GM12878 (cell line): ENCODE measurements around the gene TAB2. TPM values are rescaled to one million over a fixed set of nuclear protein-coding genes. Genes with fewer than 3 reads are reported as not detected.

ENCODE experiments used
- ATF7 ChIP-seq: fragments of 450-650 bp; IDR thresholded peaks from 2 replicates; pipeline ENCODE4 v1.6.1; 2016; ENCODE audit warnings: low read depth, mild to moderate bottlenecking
- FOXM1 ChIP-seq: IDR thresholded peaks from 2 replicates; pipeline ENCODE4 v1.6.1; 2012; ENCODE audit warnings: low read depth, mild to moderate bottlenecking, inconsistent platforms, low read length, moderate library complexity
- MLLT1 ChIP-seq: fragments of 450-650 bp; IDR thresholded peaks from 2 replicates; pipeline ENCODE4 v1.6.1; 2016; ENCODE audit warnings: mild to moderate bottlenecking
- PBX3 ChIP-seq: IDR thresholded peaks from 2 replicates; pipeline ENCODE4 v1.6.1; 2011; ENCODE audit warnings: mild to moderate bottlenecking, low read depth, low read length, moderate library complexity; ENCODE audit not compliant: insufficient replicate concordance
- ZBED1 ChIP-seq: IDR thresholded peaks from 2 replicates; pipeline ENCODE4 v1.6.1; 2016; ENCODE audit warnings: borderline replicate concordance
- ZNF592 ChIP-seq: fragments of 450-650 bp; IDR thresholded peaks from 2 replicates; pipeline ENCODE4 v1.6.1; 2017; ENCODE audit warnings: mild to moderate bottlenecking, moderate library complexity
- polyA plus RNA-seq, 11 experiments: library from polyadenylated mRNA; depleted of rRNA in 4 of 11; unstranded in 6 of 11; stranded (reverse) in 5 of 11; fragments of >200 nt; fragmentation: Nextera tagmentation in 4 of 11; fragmentation: Illumina TruSeq in 1 of 11; extraction: Ambion mirVana in 4 of 11; extraction: Trizol in 1 of 11; gene quantifications; 1 replicate in 1 of 11; 2 replicates in 10 of 11; pipeline versions ENCODE4 v1.2.1 to v1.2.3, GENCODE V29; 2011 to 2016; ENCODE audit warnings: inconsistent platforms in 2 of 11, missing spikeins in 2 of 11, low read depth in 1 of 11
- total RNA-seq, 4 experiments: library from RNA; depleted of rRNA in 3 of 4; stranded (reverse); fragments of >200 nt in 3 of 4; fragmentation: Illumina TruSeq in 1 of 4; extraction: Trizol in 1 of 4; gene quantifications; 2 replicates each; pipeline versions ENCODE4 v1.2.1 to v1.2.3, GENCODE V29; 2013 to 2021

TAB2 gene
- total and polyA plus RNA-seq, 10 of the 15 experiments (the other 5 are each of a cell fraction or from before 2014, with no cell fraction given): 8.9 to 66.3 (median 23.0) TPM

GRCh38 chr6:149368065-149368464 is 50.6 kb downstream of the TAB2 start (continued):
- TF ChIP-seq PBX3 (no peak), ZBED1 (no peak; the same call in 1 of the 2 replicates), FOXM1 (no peak), MLLT1 (no peak), ATF7 (no peak), ZNF592 (no peak)
